Subcutaneous adipose tissue (tissue), 4 donors: ENCODE measurements around the gene UGT2B7. TPM values are rescaled to one million over a fixed set of nuclear protein-coding genes. Genes with fewer than 3 reads are reported as not detected.

Source experiments
- total RNA-seq, 4 donors: library from RNA; depleted of rRNA; stranded (reverse); fragments of >200 nt; gene quantifications; one replicate each; pipeline ENCODE4 v1.1.0, GENCODE V29; 2016
- TF ChIP-seq, protein P1 (sequence below): fragments of 450-650 bp; IDR thresholded peaks from one replicate; pipeline ENCODE4 v1.5.1; 2016; ENCODE audit warnings: low read depth, mild to moderate bottlenecking, control low read depth, antibody characterized with exemption, moderate library complexity

The UGT2B7 gene
- total RNA-seq, 4 donors from 2014 or later = not detected

DNA sequence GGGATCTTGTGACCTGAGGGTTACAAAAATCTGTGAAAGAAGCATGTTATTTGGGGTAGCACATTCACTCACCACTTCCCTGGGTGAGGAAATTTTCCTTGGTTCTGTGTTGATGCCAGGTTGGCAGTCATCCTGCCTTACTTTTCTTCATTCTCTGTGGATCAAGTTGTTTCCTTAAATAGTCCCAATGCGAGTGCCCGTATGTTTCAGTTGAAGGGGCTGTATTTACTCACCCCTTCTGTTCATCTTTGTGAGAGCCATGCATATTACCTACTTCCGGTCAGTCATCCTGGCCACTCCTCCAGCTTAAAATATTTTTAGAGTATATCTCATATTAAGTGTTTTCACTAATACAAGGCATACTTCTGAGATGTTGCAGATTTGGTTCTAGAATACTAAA, 2.6 kb upstream of the UGT2B7 start:
- TF ChIP-seq, protein P1, sequence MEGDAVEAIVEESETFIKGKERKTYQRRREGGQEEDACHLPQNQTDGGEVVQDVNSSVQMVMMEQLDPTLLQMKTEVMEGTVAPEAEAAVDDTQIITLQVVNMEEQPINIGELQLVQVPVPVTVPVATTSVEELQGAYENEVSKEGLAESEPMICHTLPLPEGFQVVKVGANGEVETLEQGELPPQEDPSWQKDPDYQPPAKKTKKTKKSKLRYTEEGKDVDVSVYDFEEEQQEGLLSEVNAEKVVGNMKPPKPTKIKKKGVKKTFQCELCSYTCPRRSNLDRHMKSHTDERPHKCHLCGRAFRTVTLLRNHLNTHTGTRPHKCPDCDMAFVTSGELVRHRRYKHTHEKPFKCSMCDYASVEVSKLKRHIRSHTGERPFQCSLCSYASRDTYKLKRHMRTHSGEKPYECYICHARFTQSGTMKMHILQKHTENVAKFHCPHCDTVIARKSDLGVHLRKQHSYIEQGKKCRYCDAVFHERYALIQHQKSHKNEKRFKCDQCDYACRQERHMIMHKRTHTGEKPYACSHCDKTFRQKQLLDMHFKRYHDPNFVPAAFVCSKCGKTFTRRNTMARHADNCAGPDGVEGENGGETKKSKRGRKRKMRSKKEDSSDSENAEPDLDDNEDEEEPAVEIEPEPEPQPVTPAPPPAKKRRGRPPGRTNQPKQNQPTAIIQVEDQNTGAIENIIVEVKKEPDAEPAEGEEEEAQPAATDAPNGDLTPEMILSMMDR = no peak

DNA sequence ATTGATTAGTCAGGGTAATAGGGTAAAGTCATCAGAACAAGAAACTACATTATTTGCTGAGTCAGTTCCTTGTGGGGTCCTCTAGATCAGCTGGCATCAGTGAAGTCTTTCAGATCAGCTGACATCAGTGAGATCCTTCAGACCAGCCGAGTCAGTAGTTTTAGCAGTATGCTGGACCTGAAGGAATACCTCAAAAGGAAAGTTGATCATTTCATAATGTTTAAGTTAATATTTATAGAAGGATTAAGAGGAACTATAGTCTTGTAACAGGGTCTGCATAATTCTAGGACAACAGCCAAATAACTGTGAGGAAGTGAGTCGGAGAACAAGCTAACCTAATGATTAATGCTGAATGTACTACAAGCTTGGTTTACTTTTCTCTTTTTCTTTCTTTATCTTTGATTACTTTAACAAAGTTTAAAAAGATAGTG, 958 bp upstream of the UGT2B7 start:
- TF ChIP-seq, protein P1 = no peak

DNA sequence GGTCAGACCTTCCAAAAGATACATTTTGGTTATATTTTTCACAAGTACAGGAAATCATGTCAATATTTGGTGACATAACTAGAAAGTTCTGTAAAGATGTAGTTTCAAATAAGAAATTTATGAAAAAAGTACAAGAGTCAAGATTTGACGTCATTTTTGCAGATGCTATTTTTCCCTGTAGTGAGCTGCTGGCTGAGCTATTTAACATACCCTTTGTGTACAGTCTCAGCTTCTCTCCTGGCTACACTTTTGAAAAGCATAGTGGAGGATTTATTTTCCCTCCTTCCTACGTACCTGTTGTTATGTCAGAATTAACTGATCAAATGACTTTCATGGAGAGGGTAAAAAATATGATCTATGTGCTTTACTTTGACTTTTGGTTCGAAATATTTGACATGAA, 536 bp downstream of the UGT2B7 start:
- TF ChIP-seq, protein P1 = no peak

DNA sequence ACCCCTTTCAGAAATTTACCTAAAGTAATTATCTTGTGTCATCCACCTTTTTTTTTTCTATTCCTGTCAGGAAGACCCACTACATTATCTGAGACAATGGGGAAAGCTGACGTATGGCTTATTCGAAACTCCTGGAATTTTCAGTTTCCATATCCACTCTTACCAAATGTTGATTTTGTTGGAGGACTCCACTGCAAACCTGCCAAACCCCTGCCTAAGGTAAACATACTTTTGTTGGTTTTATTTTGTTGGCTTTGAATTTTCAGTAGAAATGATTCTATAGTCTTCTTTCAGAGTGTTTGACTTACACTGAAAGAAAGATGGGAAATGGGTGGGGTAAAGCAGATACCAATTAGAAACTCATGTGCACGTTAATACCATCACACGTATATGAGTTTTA, 2.2 kb downstream of the UGT2B7 start:
- TF ChIP-seq, protein P1 = no peak

DNA sequence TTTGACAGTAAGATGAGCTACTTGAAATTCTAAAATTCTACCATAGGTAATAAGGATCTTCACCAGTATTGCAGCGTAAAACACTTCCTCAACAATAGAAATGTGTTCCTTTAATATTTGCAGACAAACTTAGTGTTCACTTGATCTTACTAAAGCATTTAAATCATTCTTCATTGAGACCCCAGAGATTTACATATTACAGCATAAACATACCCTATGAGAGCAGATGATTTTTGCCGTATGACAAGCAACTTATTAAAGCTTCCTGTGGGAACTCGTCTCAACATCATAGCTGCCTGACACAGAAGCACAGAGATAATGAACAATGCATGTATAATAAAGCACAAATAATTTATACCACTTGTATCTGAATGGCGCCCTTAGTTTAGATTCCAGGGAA, 3.6 kb downstream of the UGT2B7 start:
- TF ChIP-seq, protein P1 = no peak

DNA sequence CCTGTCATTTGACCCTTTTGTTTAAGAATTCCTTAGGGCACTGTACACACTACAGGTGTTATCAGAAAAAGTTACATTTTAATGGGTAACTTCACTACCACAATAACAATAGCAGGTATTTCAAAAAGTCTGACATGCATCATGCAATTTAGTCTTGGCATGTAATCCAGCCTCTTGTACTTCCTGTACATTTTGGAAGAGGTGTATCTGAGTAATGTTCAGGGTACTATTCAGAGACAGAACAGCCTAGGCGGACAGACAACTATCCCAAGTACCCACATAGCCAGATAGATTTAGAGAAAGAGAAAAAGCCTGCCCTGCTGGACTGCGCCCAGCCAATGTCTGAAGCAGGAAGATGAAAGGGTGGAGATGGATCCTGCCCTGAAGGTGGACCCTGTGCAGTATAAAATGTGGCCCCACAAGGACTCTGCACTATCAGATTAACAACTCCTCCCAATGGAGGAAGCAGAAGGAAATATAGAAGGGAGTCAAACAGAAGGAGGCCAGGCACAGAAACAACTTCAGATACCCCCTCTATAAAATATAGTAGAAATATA, 8.5 kb downstream of the UGT2B7 start:
- TF ChIP-seq, protein P1 = no peak

DNA sequence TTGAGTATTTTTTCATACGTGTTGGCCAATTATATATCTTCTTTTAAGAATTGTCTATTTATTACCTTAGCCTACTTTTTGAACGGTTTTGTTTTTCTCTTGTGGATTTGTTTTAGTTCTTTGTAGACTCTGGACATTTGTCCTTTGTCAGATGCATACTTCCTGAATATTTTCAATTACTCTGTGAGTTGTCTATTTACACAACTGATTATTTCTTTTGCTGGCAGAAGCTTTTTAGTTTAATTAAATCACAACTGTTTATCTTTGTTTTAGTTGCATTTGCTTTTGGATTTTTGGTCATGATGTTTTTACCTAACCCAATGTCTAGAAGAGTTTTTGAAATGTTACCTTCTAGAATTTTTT, 19.6 kb downstream of the UGT2B7 start:
- TF ChIP-seq, protein P1 = no peak
